Measurements from ENCODE around the gene KIF9.
"Not testable (repeated sequence)": the region's sequence is repeated elsewhere in the genome, so short reads cannot be mapped to it uniquely, and the experiment has no call there.

Gene KIF9, protein sequence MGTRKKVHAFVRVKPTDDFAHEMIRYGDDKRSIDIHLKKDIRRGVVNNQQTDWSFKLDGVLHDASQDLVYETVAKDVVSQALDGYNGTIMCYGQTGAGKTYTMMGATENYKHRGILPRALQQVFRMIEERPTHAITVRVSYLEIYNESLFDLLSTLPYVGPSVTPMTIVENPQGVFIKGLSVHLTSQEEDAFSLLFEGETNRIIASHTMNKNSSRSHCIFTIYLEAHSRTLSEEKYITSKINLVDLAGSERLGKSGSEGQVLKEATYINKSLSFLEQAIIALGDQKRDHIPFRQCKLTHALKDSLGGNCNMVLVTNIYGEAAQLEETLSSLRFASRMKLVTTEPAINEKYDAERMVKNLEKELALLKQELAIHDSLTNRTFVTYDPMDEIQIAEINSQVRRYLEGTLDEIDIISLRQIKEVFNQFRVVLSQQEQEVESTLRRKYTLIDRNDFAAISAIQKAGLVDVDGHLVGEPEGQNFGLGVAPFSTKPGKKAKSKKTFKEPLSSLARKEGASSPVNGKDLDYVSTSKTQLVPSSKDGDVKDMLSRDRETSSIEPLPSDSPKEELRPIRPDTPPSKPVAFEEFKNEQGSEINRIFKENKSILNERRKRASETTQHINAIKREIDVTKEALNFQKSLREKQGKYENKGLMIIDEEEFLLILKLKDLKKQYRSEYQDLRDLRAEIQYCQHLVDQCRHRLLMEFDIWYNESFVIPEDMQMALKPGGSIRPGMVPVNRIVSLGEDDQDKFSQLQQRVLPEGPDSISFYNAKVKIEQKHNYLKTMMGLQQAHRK

GRCh38 chr3:47282424-47283192, at the start of gene KIF9, which contains the start of gene KLHL18:
Gene KIF9 (minus strand): TSS chr3:47282799. CDS start chr3:47277374, 5,425 bp downstream.
Gene KLHL18 (plus strand): TSS chr3:47282944. CDS start chr3:47282966, 22 bp downstream.
- H3K4me3 Mint-ChIP-seq: peak within 1 kb of the TSS; percentile 95
- peak within 1 kb of the TSS; percentile 99 for H3K27ac Mint-ChIP-seq
- peaks cover 51% of the 10 kb centered on the region for H3K4me1 Mint-ChIP-seq
- H3K27me3 Mint-ChIP-seq: no peaks in the 10 kb centered on the region
- H3K36me3 Mint-ChIP-seq: peaks cover 4% of the 10 kb centered on the region
- H3K9me3 Mint-ChIP-seq: no peaks in the 10 kb centered on the region

DNA sequence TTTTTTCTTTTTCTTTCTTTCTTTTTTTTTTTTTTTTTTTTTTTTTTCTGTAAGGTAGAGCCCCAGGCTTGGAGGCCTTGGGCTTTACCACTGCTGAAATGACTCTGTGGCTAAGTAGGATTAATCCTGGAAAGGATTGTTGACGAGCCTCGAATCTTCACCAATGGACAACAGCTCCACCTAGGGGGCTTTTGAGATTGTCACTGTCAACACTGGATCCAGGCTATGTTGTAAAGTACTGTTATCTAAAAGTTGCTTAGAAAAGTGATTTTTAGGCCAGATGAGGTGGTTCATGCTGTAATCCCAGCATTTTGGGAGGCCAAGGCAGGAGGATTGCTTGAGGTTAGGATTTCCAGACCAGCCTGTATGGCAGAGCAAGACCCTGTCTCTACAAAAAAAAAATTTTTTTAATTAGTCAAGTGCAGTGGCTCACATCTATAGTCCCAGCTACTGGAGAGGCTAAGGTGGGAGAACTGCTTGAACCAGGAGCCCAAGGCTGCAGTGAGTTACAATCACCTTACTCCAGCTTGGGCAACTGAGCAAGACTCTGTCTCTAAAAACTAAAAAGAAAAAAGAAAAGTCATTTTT, 41.8 kb upstream of the KIF9 start:
- Mint-ChIP-seq H3K36me3 (peaks cover 5% of the 10 kb centered on the region), H3K4me1 (no peaks in the 10 kb centered on the region), H3K9me3 (no peaks in the 10 kb centered on the region)

DNA sequence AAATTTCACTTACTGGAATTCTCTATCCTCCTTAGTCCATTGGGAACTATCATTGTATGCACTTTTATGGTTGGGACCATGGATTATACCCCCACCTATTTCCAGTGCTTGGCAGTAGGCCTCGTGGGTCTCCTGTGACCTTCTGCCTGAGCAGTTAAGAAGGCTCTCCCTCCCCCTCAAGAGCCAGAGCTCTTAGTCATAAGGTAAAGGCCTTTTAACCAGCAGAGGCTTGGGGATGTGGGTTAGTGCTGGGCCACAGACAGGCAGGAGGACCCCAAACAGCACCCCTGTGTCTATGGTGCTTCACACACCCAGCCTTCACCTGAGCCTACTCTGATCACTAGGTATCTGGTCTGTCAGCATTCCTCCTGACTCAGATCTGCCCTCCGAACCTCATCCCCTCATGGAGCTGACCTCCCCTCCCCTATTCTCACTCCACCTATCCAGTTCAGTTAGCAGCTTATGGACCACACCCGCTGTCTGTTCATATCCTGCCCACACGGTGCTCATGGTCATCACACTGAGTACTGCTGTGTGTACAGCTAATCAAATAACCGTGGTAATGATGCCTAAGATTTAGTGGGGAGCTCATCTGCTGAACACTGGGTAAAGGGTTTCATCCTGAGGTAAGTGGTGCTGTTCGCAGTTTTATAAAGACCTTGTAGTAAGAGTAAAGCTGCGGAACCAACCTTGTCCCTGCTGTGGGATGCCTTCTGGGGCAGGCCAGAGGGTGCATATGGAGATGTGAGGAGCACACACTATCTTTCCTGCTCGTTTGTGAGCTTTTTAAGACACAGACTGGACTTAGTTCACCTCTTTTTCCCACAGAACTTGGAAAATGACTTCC, 41.1 kb upstream of the KIF9 start:
- Mint-ChIP-seq H3K27me3 (no peaks in the 10 kb centered on the region), H3K4me1 (no peaks in the 10 kb centered on the region), H3K9me3 (no peaks in the 10 kb centered on the region), H3K4me3 (no peak overlapping the region), H3K27ac (no peak overlapping the region), H3K36me3 (peaks cover 5% of the 10 kb centered on the region)

More for the DNA sequence above, 41.8 kb upstream of the KIF9 start:
- Mint-ChIP-seq H3K4me3 (no peak overlapping the region), H3K27me3 (no peaks in the 10 kb centered on the region), H3K27ac (no peak overlapping the region)

DNA sequence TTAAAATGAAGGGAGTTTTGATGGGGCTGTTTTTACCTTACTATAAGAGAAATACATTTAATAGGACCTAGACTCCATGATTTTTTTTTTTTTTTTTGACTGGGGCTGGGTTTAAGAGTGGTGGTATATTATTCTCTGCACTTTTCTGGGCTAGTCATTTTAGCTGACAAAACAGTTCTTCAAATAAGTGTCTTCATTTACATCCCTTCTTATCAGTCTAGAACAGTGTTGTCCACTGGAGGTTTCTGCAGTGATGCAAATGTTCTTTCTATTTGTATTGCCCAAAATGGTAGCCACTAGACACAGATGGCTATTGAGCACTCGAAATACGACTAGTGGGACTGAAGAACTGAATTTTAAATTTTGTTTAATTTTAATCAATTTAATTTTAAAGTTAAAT, 37.4 kb upstream of the KIF9 start:
- Mint-ChIP-seq H3K4me1 (peaks cover under 1% of the 10 kb centered on the region), H3K27me3 (no peaks in the 10 kb centered on the region), H3K4me3 (no peak overlapping the region), H3K27ac (no peak overlapping the region), H3K9me3 (no peaks in the 10 kb centered on the region), H3K36me3 (peaks cover 5% of the 10 kb centered on the region)

DNA sequence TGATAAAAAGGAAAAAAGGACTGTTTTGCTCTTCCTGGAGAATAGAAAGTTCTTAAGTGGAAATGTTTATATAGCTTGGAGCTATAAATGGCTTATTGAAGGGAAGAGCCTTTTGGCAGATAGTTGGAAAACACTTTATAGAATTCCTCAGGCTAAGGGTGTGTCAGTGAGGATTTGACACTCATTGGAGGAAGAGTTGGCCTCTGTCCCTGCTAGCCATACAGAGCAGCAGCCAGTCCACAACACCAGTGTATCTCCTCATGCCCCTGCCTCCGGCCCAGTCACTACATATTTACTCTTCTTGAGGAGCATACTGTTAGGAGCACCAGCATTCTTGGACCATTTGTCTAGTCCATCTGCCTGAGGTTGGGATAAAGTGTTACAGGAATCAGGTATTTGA, 36.3 kb upstream of the KIF9 start:
- Mint-ChIP-seq H3K9me3 (no peaks in the 10 kb centered on the region), H3K27me3 (no peaks in the 10 kb centered on the region), H3K36me3 (peaks cover 5% of the 10 kb centered on the region), H3K27ac (no peak overlapping the region), H3K4me3 (no peak overlapping the region), H3K4me1 (peaks cover 7% of the 10 kb centered on the region)

- H3K4me1 Mint-ChIP-seq, H3K4me3 Mint-ChIP-seq, H3K27ac Mint-ChIP-seq, H3K36me3 Mint-ChIP-seq, H3K9me3 Mint-ChIP-seq, H3K27me3 Mint-ChIP-seq: not testable (repeated sequence)
These were observed 33.6 kb upstream of the KIF9 start for GRCh38 chr3:47316151-47316550.

DNA sequence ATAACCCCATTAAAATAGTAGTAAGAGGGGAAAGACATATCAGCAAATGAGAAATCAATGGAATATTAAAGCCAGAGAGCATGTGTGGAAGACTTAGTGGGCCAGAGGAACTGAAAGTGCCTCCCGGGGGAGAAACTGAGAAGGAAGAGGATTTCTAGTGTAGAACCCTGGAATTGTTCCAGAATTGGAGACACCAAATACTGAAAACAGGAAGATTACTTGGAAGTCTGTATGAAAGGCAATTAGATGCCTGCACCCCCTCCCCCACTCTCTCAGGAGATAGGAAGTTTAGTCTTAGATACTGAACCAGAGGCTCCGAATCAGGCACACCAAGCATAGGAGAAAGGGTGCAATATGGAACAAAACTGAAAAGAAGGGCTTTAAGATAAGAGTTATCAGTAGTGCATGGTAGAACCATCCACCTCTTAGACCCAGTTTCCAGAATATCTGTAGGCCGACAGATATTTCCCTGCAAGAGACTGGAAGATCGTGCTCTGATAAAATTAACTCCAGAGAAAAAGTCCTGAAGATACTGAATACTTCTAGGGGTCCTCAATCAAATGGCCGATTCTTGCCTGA, 32.6 kb upstream of the KIF9 start:
- peaks cover 16% of the 10 kb centered on the region for H3K4me1 Mint-ChIP-seq
- peak overlapping the region; percentile 54 for H3K27ac Mint-ChIP-seq

GRCh38 chr3:47314056-47314764, 31.6 kb upstream of the KIF9 start:
- no peaks in the 10 kb centered on the region for H3K27me3 Mint-ChIP-seq
- H3K36me3 Mint-ChIP-seq: peaks cover 2% of the 10 kb centered on the region
- H3K9me3 Mint-ChIP-seq: no peaks in the 10 kb centered on the region
- no peak overlapping the region for H3K4me3 Mint-ChIP-seq
- no peak overlapping the region for H3K27ac Mint-ChIP-seq
- peaks cover 17% of the 10 kb centered on the region for H3K4me1 Mint-ChIP-seq

More for the DNA sequence above, 32.6 kb upstream of the KIF9 start:
- Mint-ChIP-seq H3K27me3 (no peaks in the 10 kb centered on the region), H3K4me3 (no peak overlapping the region), H3K36me3 (peaks cover 2% of the 10 kb centered on the region), H3K9me3 (no peaks in the 10 kb centered on the region)

DNA sequence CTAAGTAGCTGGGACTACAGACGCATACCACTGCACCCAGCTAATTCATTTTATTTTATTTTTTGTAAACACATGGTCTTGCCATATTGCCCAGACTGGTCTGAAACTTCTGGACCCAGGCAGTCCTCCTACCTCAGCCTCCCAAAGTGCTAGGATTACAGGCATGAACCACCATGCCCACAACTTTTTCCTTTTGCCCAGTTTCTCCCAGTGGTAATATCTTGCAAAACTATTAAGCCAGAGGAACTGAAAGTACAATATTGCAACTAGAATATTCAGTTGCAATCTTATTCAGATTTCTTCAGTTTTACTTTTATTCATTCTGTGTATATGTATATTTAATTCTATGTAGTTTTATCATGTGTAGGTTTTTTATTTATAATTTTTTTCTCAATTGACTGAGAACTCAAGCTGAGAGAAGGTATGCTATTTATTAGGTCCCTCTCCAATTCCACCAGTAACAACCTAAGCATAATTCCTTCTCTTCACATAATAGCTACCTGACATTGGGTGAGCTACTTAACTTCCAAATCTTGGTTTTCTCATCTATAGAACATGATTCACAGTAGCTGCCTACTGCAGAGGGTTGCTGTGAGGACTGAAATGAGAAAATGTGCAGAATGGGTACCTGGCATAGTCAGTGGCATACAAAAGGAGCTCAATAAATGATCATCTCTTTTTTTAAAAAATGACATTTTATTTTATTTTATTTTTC, 30.9 kb upstream of the KIF9 start:
- peaks cover 17% of the 10 kb centered on the region for H3K4me1 Mint-ChIP-seq
- H3K4me3 Mint-ChIP-seq: no peak overlapping the region
- H3K36me3 Mint-ChIP-seq: peaks cover 2% of the 10 kb centered on the region
- H3K27ac Mint-ChIP-seq: no peak overlapping the region
- no peaks in the 10 kb centered on the region for H3K27me3 Mint-ChIP-seq
- no peaks in the 10 kb centered on the region for H3K9me3 Mint-ChIP-seq

DNA sequence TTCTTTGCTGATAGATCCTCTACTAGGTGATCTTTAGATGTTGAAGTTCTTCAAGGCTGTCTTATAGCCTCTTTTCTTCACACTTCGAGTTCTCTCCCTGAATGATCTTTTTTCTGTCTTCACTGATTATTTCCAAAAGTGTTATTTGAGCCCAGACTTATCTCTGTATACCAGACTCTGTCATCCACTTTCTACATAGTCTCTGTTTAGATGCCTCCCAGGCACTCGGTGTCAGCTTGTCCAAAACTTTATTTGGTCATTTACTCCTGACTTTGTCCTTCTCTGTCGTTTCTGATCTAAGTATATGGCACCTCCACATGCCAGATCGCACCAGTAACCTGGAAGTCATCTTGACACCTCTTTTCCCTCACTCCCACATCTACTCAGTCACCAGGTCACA, 27.8 kb upstream of the KIF9 start:
- Mint-ChIP-seq H3K4me3 (no peak overlapping the region), H3K4me1 (peaks cover 32% of the 10 kb centered on the region), H3K9me3 (no peaks in the 10 kb centered on the region), H3K27ac (no peak overlapping the region), H3K27me3 (no peaks in the 10 kb centered on the region), H3K36me3 (peaks cover 13% of the 10 kb centered on the region)

DNA sequence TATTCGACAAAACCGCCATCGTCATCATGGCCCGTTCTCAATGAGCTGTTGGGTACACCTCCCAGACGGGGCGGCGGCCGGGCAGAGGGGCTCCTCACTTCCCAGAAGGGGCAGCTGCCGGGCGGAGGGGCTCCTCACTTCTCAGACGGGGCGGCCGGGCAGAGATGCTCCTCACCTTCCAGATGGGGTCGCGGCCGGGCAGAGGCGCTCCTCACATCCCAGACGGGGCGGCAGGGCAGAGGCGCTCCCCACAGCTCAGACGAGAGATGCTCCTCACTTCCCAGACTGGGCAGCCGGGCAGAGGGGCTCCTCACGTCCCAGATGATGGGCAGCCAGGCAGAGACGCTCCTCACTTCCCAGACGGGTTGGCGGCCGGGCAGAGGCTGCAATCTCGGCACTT, 26.6 kb upstream of the KIF9 start:
- Mint-ChIP-seq H3K36me3 (peaks cover 19% of the 10 kb centered on the region), H3K4me1 (peaks cover 25% of the 10 kb centered on the region)
- not testable (repeated sequence) for H3K27ac Mint-ChIP-seq, H3K27me3 Mint-ChIP-seq, H3K9me3 Mint-ChIP-seq, H3K4me3 Mint-ChIP-seq

GRCh38 chr3:47306022-47306421, 23.4 kb upstream of the KIF9 start:
- no peak overlapping the region for H3K27ac Mint-ChIP-seq
- peaks cover 37% of the 10 kb centered on the region for H3K4me1 Mint-ChIP-seq
- no peaks in the 10 kb centered on the region for H3K27me3 Mint-ChIP-seq
- no peak overlapping the region for H3K4me3 Mint-ChIP-seq
- no peaks in the 10 kb centered on the region for H3K9me3 Mint-ChIP-seq
- H3K36me3 Mint-ChIP-seq: peaks cover 29% of the 10 kb centered on the region

DNA sequence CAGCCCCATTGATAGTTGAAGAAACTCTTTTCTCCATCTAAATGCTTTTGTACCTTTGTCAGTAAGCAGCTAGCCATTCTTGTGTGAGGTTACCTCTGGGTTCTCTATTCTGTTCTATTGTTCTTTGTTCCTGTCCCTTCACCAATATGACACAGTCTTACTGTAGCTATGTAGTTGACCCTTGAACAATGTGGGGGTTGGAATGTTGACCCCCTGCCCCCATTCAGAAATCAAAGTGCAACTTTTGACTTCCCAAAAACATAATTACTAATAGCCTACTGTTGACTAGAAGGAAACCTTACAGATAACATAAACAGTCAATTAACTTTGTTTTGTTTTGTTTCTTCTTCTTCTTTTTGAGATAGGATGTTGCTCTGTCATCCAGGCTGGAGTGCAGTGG, 18.9 kb upstream of the KIF9 start:
- Mint-ChIP-seq H3K27ac (no peak overlapping the region), H3K36me3 (peaks cover 24% of the 10 kb centered on the region), H3K27me3 (no peaks in the 10 kb centered on the region), H3K9me3 (no peaks in the 10 kb centered on the region), H3K4me1 (peaks cover 47% of the 10 kb centered on the region), H3K4me3 (no peak overlapping the region)

Data from activated naive CD4-positive, alpha-beta T cell treated with anti-CD3 and anti-CD28 coated beads, Interleukin-2, amount 50 U/mL, for 24 hours (primary cell).